ENCODE measurements around the gene ANKMY1. TPM values are rescaled to one million over a fixed set of nuclear protein-coding genes. Genes with fewer than 3 reads are reported as not detected.

ANKMY1 gene
- total and polyA plus RNA-seq, 2 of the 13 experiments (the other 11 are each of a cell fraction or from before 2014, with no cell fraction given) = 11.7 to 18.8 TPM

- ATAC-seq (peak; percentile 44), FAIRE-seq (no peak), DNase-seq (ENCODE audit: low spot score) (peak; percentile 40)
- H3K9ac ChIP-seq (ENCODE audit: insufficient read depth, low read depth, low read length) = no peak within 1 kb of the TSS; the same call in 1 of the 2 replicates
- no peaks in the 10 kb centered on the region for H3K79me2 ChIP-seq (ENCODE audit: insufficient read depth, low read length)
- CTCF ChIA-PET (ENCODE audit: low intra/inter-chr PET ratio, low total read pairs) = interaction anchor here (3.4 kb wide), 1 partner anchor 202 kb away, joined by 84 read pairs; no protein-coding TSS in a partner anchor
- H3K27me3 ChIP-seq (ENCODE audit: control insufficient read depth in 1 of 2, insufficient read depth in 2 of 2, low read length in 2 of 2) = peaks cover 35 to 65% of the 10 kb centered on the region in 2 experiments
- intact Hi-C loops (cut with micrococcal nuclease; ENCODE audit: unreplicated experiment) (loop anchor here (5.0 kb wide), 2 partner anchors 183 to 283 kb away; no protein-coding TSS in a partner anchor), in situ Hi-C loops (cut with HindIII; ENCODE audit: extremely low pct_ligation_motif_present, low pct_unique_long_range_greater_than_20kb) (loop anchor here (5.0 kb wide), 2 partner anchors 203 to 283 kb away; no protein-coding TSS in a partner anchor)
- peaks cover 3% of the 10 kb centered on the region; the same call in 1 of the 2 replicates for H4K20me1 ChIP-seq (ENCODE audit: insufficient read depth, low read length)
- H2AFZ ChIP-seq (ENCODE audit: low read length) = no peak within 1 kb of the TSS
- no peaks in the 10 kb centered on the region for H3K36me3 ChIP-seq (replicated peaks in 1 of 2; ENCODE audit: control insufficient read depth in 1 of 2, insufficient read depth in 2 of 2, low read length in 2 of 2)
- H3K9me3 ChIP-seq (ENCODE audit: low read length) = no peaks in the 10 kb centered on the region
- WGBS (ENCODE audit: low lambda C conversion rate) = 0% methylated on average over 1 of the region's 77 CpGs
- peaks cover 10% of the 10 kb centered on the region for H3K4me1 ChIP-seq (ENCODE audit: insufficient read depth, low read length)
- POLR2A ChIA-PET = interaction anchor here (1.0 to 1.7 kb wide), 2 partner anchors 179 to 184 kb away, joined by 3 to 7 read pairs; no protein-coding TSS in a partner anchor
- BruUV-seq (replicated peaks) = no TSS peak
- H3K4me2 ChIP-seq (ENCODE audit: low read depth, low read length) = peak within 1 kb of the TSS; percentile 76
- H3K27ac ChIP-seq (ENCODE audit: extremely low read length, insufficient read depth, low read length) = no peak within 1 kb of the TSS
- H3K4me3 ChIP-seq (replicated peaks in 1 of 3; ENCODE audit: insufficient read depth in 1 of 3, low read depth in 2 of 3, low read length in 3 of 3) = peak within 1 kb of the TSS; percentile 56 to 74 (median 57)
- TF ChIP-seq SALL2 (CRISPR knock-in tag; IDR thresholded peaks at IDR 0.05) = 0 out of 2 replicates have a peak, but pooled peaks have one; percentile 42
- TF ChIP-seq CEBPG (CRISPR knock-in tag; IDR thresholded peaks at IDR 0.05) = no peak
- TF ChIP-seq IRX3 (CRISPR knock-in tag; IDR thresholded peaks at IDR 0.05; ENCODE audit: borderline replicate concordance, low read depth) = no peak
- no peak for TF ChIP-seq ZNF569 (CRISPR knock-in tag; IDR thresholded peaks at IDR 0.05; ENCODE audit: borderline replicate concordance)
- TF ChIP-seq ZNF556 (CRISPR knock-in tag; IDR thresholded peaks at IDR 0.05; ENCODE audit: borderline replicate concordance) = no peak
- TF ChIP-seq ZBTB42 (CRISPR knock-in tag; IDR thresholded peaks at IDR 0.05) = no peak
- TF ChIP-seq RBFOX2 (IDR thresholded peaks at IDR 0.05; ENCODE audit: low read depth, low read length) = peak; percentile 28; the same call in 1 of the 2 replicates
- TF ChIP-seq ZNF775 (CRISPR knock-in tag; IDR thresholded peaks at IDR 0.05; ENCODE audit: borderline replicate concordance) = no peak
- no peak for TF ChIP-seq SMARCE1 (IDR thresholded peaks at IDR 0.05; ENCODE audit: borderline replicate concordance)
- no peak for TF ChIP-seq ZXDC (CRISPR knock-in tag; IDR thresholded peaks at IDR 0.05)
- TF ChIP-seq SUZ12 (IDR thresholded peaks at IDR 0.05; ENCODE audit: low read depth, low read length) = no peak
- no peak for TF ChIP-seq CREM (IDR thresholded peaks at IDR 0.05)
- no peak for TF ChIP-seq CREM (CRISPR knock-in tag; IDR thresholded peaks at IDR 0.05)
- no peak for TF ChIP-seq BHLHE40 (IDR thresholded peaks at IDR 0.05; ENCODE audit: low read length)
- no peak for TF ChIP-seq ZNF383 (CRISPR knock-in tag; IDR thresholded peaks at IDR 0.05; ENCODE audit: borderline replicate concordance)
- no peak for TF ChIP-seq ZFP1 (CRISPR knock-in tag; IDR thresholded peaks at IDR 0.05)
- no peak for TF ChIP-seq MXD4 (CRISPR knock-in tag; IDR thresholded peaks at IDR 0.05)
- no peak for TF ChIP-seq THYN1 (CRISPR knock-in tag; IDR thresholded peaks at IDR 0.05; ENCODE audit: borderline replicate concordance, low read depth)
- no peak for TF ChIP-seq HHEX (CRISPR knock-in tag; IDR thresholded peaks at IDR 0.05)
- TF ChIP-seq POLR2AphosphoS2 (IDR thresholded peaks at IDR 0.05; ENCODE audit: low read depth, low read length) = no peak
- TF ChIP-seq E2F5 (CRISPR knock-in tag; conservative IDR thresholded peaks at IDR 0.05) = 0 out of 2 replicates have a peak, but pooled peaks have one; percentile 24
Measured at GRCh38 chr2:240435457-240435947, 122.3 kb downstream of the ANKMY1 start, which contains the start of gene GPC1. Gene GPC1, plus strand, starts transcription at chr2:240435663. Its CDS starts 256 bp downstream, at chr2:240435919.

Data from HepG2 (cell line).